ENCODE results near the gene RAF1.

- TF ChIP-seq CTCF (conservative IDR thresholded peaks at IDR 0.05 in 1 of 2, IDR thresholded peaks at IDR 0.05 in 1 of 2; ENCODE audit: extremely low read depth in 1 of 2, insufficient read depth in 1 of 2, low read depth in 1 of 2, low read length in 2 of 2), result no peak
- no peak for TF ChIP-seq EZH2 (IDR thresholded peaks at IDR 0.05; ENCODE audit: borderline replicate concordance, low read length)
Measured at GRCh38 chr3:12648384-12648959, 15.4 kb downstream of the RAF1 start.
